Liver (tissue), 9 donors: Measurements from ENCODE around the gene TAGLN2. TPM values are rescaled to one million over a fixed set of nuclear protein-coding genes. Genes with fewer than 3 reads are reported as not detected.

ENCODE experiments used
- DNase-seq: peaks from one replicate; pipeline ENCODE4 v3.0.0-alpha.2; 2017; ENCODE audit warnings: low spot score
- H3K27ac ChIP-seq, 2 donors: one replicate each; pipeline ENCODE4 v1.7.0; 2013; ENCODE audit warnings: inconsistent platforms in 2 of 2, low read length in 2 of 2, control low read depth in 1 of 2, low read depth in 1 of 2, mild to moderate bottlenecking in 1 of 2
- H3K27me3 ChIP-seq, 4 donors: one replicate each; pipeline versions ENCODE4 v1.6.1 to v1.7.0; 2013; ENCODE audit warnings: low read length in 3 of 4, inconsistent platforms in 1 of 4, mild to moderate bottlenecking in 1 of 4, moderate library complexity in 1 of 4; ENCODE audit not compliant: control insufficient read depth in 4 of 4, insufficient read depth in 4 of 4
- H3K36me3 ChIP-seq, 4 donors: one replicate each; pipeline versions ENCODE4 v1.6.1 to v1.7.0; 2013; ENCODE audit warnings: low read length in 3 of 4, mild to moderate bottlenecking in 3 of 4, low read depth in 1 of 4, moderate library complexity in 1 of 4; ENCODE audit not compliant: control insufficient read depth in 4 of 4, insufficient read depth in 3 of 4
- H3K4me1 ChIP-seq, 4 donors: one replicate each; pipeline versions ENCODE4 v1.6.1 to v1.7.0; 2013; ENCODE audit warnings: low read length in 3 of 4, mild to moderate bottlenecking in 3 of 4, moderate library complexity in 1 of 4; ENCODE audit not compliant: control insufficient read depth in 4 of 4, insufficient read depth in 4 of 4
- H3K4me3 ChIP-seq, 3 donors: one replicate each; pipeline versions ENCODE4 v1.6.1 to v1.7.0; 2013; ENCODE audit warnings: low read length in 3 of 3, control low read depth in 1 of 3, low read depth in 1 of 3, mild to moderate bottlenecking in 1 of 3
- H3K9ac ChIP-seq, 2 donors: one replicate each; pipeline ENCODE4 v1.7.0; 2013; ENCODE audit warnings: low read length in 2 of 2, mild to moderate bottlenecking in 2 of 2, moderate library complexity in 2 of 2, control low read depth in 1 of 2, low read depth in 1 of 2
- H3K9me3 ChIP-seq, 4 donors: one replicate each; pipeline versions ENCODE4 v1.6.1 to v1.7.0; 2013; ENCODE audit warnings: low read length in 3 of 4; ENCODE audit not compliant: control insufficient read depth in 4 of 4
- ATF3 ChIP-seq: IDR thresholded peaks from 2 replicates; pipeline ENCODE4 v1.6.1; 2016; ENCODE audit warnings: antibody characterized with exemption
- CTCF ChIP-seq: fragments of 150-350 bp; IDR thresholded peaks from 2 replicates; pipeline ENCODE4 v1.5.1; 2017; ENCODE audit warnings: improper control_type of control experiment, low read depth, low read length; ENCODE audit not compliant: missing input control
- EGR1 ChIP-seq, 2 donors: IDR thresholded peaks; 2 replicates each; pipeline ENCODE4 v1.6.1; 2016 to 2018; ENCODE audit warnings: antibody characterized with exemption in 2 of 2, low read depth in 2 of 2
- FOXA1 ChIP-seq: IDR thresholded peaks from 2 replicates; pipeline ENCODE4 v1.6.1; 2016; ENCODE audit warnings: antibody characterized with exemption
- FOXA2 ChIP-seq: IDR thresholded peaks from 2 replicates; pipeline ENCODE4 v1.6.1; 2016; ENCODE audit warnings: antibody characterized with exemption
- GABPA ChIP-seq, 2 donors: IDR thresholded peaks in 1 of 2; conservative IDR thresholded peaks in 1 of 2; 2 replicates each; pipeline ENCODE4 v1.6.1; 2016; ENCODE audit warnings: antibody characterized with exemption in 2 of 2, mild to moderate bottlenecking in 1 of 2, moderate library complexity in 1 of 2
- HNF4A ChIP-seq, 2 donors: conservative IDR thresholded peaks; 2 replicates each; pipeline ENCODE4 v1.6.1; 2016; ENCODE audit warnings: antibody characterized with exemption in 2 of 2, mild to moderate bottlenecking in 2 of 2
- HNF4G ChIP-seq: IDR thresholded peaks from 2 replicates; pipeline ENCODE4 v1.6.1; 2016; ENCODE audit warnings: antibody characterized with exemption
- JUND ChIP-seq, 2 donors: IDR thresholded peaks; 2 replicates each; pipeline ENCODE4 v1.6.1; 2016; ENCODE audit warnings: antibody characterized with exemption in 2 of 2
- MAX ChIP-seq: IDR thresholded peaks from 2 replicates; pipeline ENCODE4 v1.6.1; 2016; ENCODE audit warnings: antibody characterized with exemption
- NR2F2 ChIP-seq: IDR thresholded peaks from 2 replicates; pipeline ENCODE4 v1.6.1; 2016; ENCODE audit warnings: antibody characterized with exemption
- RAD21 ChIP-seq, 2 donors: IDR thresholded peaks; 2 replicates each; pipeline ENCODE4 v1.6.1; 2016; ENCODE audit warnings: antibody characterized with exemption in 2 of 2, mild to moderate bottlenecking in 2 of 2
- REST ChIP-seq: IDR thresholded peaks from 2 replicates; pipeline ENCODE4 v1.6.1; 2016; ENCODE audit warnings: antibody characterized with exemption, mild to moderate bottlenecking
- RXRA ChIP-seq, 2 donors: IDR thresholded peaks; 2 replicates each; pipeline ENCODE4 v1.6.1; 2017 to 2018; ENCODE audit warnings: antibody characterized with exemption in 2 of 2, mild to moderate bottlenecking in 1 of 2
- SP1 ChIP-seq: IDR thresholded peaks from 2 replicates; pipeline ENCODE4 v1.6.1; 2018; ENCODE audit warnings: antibody characterized with exemption, mild to moderate bottlenecking
- TAF1 ChIP-seq: conservative IDR thresholded peaks from 2 replicates; pipeline ENCODE4 v1.6.1; 2016; ENCODE audit warnings: antibody characterized with exemption, mild to moderate bottlenecking
- YY1 ChIP-seq: IDR thresholded peaks from 2 replicates; pipeline ENCODE4 v1.6.1; 2016; ENCODE audit warnings: antibody characterized with exemption, mild to moderate bottlenecking
- ZBTB33 ChIP-seq: IDR thresholded peaks from 2 replicates; pipeline ENCODE4 v1.6.1; 2016; ENCODE audit warnings: antibody characterized with exemption
- WGBS: extraction: QIAGEN DNeasy Blood & Tissue Kit; methylation state at CpG from one replicate; pipeline ENCODE4 v1.1.7; 2013; 5-methylcytosine and 5-hydroxymethylcytosine counted together
- polyA plus RNA-seq, 2 donors: library from polyadenylated mRNA; stranded (reverse) in 1 of 2; unstranded in 1 of 2; fragments of 200-250 nt in 1 of 2; fragments of >200 nt in 1 of 2; fragmentation: Nextera tagmentation in 1 of 2; extraction: Ambion mirVana in 1 of 2; gene quantifications; one replicate each; pipeline versions ENCODE4 v1.2.1 to v1.2.3, GENCODE V29; 2013 to 2015
- total RNA-seq, 2 donors: library from RNA; depleted of rRNA; stranded (reverse); fragments of >200 nt; gene quantifications; one replicate each; pipeline ENCODE4 v1.2.3, GENCODE V29; 2014
- donor health status: healthy.
- donor health status: healthy.
- donor health status: healthy.
- donor health status: healthy.
- donor health status: healthy.

Gene TAGLN2
- total and polyA plus RNA-seq, 4 donors = 46.4 to 113 (median 79.8) TPM

- Histone ChIP-seq H3K4me3 (no peak overlapping the region), H3K9me3 (no peaks in the 10 kb centered on the region), H3K27ac (no peak overlapping the region), H3K36me3 (no peaks in the 10 kb centered on the region), H3K9ac (no peak overlapping the region), H3K4me1 (peaks cover 6 to 11% (median 10%) of the 10 kb centered on the region in 4 donors), H3K27me3 (no peaks in the 10 kb centered on the region)
- WGBS = 90% methylated on average over 5 of the region's 5 CpGs
- no peak for DNase-seq
- TF ChIP-seq ZBTB33 = no peak
- no peak for TF ChIP-seq RXRA (IDR thresholded peaks at IDR 0.05)
- no peak for TF ChIP-seq TAF1
- TF ChIP-seq RAD21 (IDR thresholded peaks at IDR 0.05) = no peak
- no peak for TF ChIP-seq FOXA1
- TF ChIP-seq ATF3 = no peak
- no peak for TF ChIP-seq REST
- TF ChIP-seq FOXA2 = no peak
- no peak for TF ChIP-seq CTCF
- TF ChIP-seq HNF4G = no peak
- no peak for TF ChIP-seq SP1
- TF ChIP-seq NR2F2 = no peak
- no peak for TF ChIP-seq MAX
- no peak for TF ChIP-seq JUND (IDR thresholded peaks at IDR 0.05)
- TF ChIP-seq HNF4A (conservative IDR thresholded peaks at IDR 0.05) = no peak
- TF ChIP-seq EGR1 (IDR thresholded peaks at IDR 0.05; ENCODE audit: low read depth in 2 of 2) = no peak
- no peak for TF ChIP-seq YY1
- TF ChIP-seq GABPA (IDR thresholded peaks at IDR 0.05 in 1 of 2, conservative IDR thresholded peaks at IDR 0.05 in 1 of 2) = no peak
These were observed 54.6 kb downstream of the TAGLN2 start for GRCh38 chr1:159870704-159871103.
